Activated CD4-positive, alpha-beta T cell treated with anti-CD3 and anti-CD28 coated beads, Interleukin-2, amount 50 U/mL, for 24 hours (primary cell): ENCODE measurements around the gene RAPGEF5.

ENCODE experiments used
- DNase-seq, 2 donors: peaks; one replicate each; pipeline ENCODE4 v3.0.0-alpha.2; 2020; ENCODE audit warnings: low read depth in 1 of 2, low spot score in 1 of 2

RAPGEF5 gene

DNA sequence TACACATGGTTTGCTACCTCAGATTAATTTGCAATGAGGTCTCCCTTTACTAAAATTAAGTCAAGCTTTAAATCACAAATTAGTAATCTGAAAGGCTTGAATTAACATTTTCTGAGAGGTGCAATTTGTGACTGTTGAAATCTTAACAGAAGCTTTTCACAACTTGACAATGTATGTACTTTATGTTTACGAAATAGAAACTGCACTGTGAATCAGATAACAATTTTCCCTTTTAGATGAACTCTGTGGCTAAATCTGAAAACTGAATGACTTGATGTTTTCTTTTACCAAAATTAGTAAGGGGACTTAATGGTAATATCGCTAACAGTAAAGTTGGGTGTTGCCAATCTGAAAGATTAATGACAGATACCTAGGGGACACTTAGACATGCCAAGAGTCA lies 197.6 kb downstream of the RAPGEF5 start:
- no peak for DNase-seq

DNA sequence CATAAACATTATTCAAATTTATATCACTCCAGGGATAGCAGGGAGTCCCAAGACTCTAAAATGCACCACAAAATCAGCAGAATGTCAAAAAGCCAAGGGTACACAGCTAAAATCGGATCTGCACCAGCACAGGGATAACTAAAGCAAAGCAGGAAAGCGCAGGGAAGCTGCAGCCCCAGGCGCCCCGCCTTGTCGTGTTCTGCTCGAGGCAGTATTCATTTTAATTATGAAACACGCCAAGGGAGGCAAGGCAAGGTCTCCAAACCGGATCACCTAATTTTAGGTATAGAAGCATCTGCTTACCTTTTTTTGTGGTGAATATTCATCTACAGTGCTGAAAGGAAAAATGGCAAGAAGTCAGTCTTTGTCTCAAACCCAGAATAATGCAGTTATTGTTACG lies 199.4 kb downstream of the RAPGEF5 start:
- no peak for DNase-seq

GRCh38 chr7:22156205-22156604 lies 200.7 kb downstream of the RAPGEF5 start:
- DNase-seq, result no peak

DNA sequence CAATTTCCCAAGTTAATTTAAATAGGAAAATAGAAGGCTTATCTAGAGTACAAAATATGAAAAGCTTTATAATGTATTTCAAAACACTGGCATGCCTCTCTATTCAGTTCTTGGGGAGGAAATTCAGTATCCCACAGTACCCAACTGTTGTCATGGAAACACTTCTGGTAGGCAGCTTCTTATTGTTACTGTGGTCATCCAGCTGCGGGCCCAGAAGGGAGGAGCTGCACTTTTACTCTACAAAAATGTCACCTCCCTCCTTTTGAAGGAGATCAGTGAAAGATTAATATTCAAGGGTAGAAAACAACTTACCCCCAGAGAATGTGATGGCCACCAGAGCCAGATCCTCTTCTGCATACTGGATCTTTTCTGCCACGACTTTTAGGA lies 202.8 kb downstream of the RAPGEF5 start:
- DNase-seq, result no peak

GRCh38 chr7:22153432-22154142 lies 203.4 kb downstream of the RAPGEF5 start:
- DNase-seq, result no peak

GRCh38 chr7:22152690-22153089 lies 204.3 kb downstream of the RAPGEF5 start:
- no peak for DNase-seq

- DNase-seq, result no peak
Measured at GRCh38 chr7:22151901-22152300, 205.1 kb downstream of the RAPGEF5 start.

- no peak for DNase-seq
Measured at GRCh38 chr7:22150221-22150620, 206.7 kb downstream of the RAPGEF5 start.

DNA sequence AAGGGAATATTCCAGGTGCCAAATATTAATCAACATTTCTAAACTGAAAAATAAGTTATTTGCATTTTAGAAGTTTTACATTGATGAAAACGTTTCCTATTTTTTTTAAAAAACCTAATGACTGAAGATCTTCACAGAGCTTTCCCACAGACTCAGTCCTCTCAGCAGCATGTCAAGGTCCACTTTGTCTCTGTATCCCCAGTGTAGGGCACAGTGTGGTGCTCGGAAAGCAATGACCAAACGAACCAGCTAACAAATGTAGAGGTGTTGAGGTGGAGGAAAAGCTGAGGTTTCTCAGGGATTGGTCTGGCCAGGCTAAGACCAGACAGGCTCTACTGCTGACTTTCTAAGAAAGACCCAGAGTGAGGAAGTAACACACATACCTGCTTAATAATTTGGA lies 209.1 kb downstream of the RAPGEF5 start:
- no peak for DNase-seq

GRCh38 chr7:22146961-22147512 lies 209.9 kb downstream of the RAPGEF5 start:
- DNase-seq, result no peak

- no peak for DNase-seq
Measured at GRCh38 chr7:22144950-22145349, 212.0 kb downstream of the RAPGEF5 start.

DNA sequence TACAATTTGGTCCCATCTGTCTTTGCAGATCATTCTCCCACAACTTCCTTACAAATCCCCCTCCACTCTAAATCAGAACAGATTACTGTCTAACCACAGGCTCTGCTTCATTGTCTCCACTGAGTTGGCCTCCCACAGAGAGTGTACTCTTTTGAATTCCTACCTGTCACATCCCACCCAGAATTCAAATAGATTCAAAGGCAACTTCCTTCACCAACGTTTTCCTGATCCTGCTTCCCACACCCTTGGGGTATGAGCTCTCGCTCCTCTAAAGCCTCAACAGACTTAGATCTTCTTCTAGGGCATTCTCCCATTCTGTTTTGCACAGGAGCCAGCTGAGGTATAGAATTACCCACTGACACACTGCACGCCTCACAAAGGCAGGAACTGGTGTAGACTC lies 213.5 kb downstream of the RAPGEF5 start:
- DNase-seq, result no peak

DNA sequence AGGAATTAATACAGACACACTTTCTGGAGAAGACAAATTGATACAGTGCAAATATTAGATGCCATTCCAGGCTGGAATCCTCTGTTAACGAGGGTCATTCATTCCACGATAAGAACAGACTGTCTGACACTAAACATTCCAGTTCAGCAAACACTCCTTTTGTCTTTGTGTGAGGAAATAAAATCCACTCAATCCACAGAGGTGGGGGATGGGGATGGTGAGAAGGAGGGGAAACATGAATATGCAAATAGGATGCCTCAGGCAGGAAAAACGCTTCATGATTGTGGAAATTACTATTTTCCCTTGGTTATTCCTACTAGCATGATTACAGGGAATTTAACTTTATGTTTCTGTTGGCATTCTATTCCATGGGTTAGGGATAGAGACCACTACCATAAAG lies 214.4 kb downstream of the RAPGEF5 start:
- no peak for DNase-seq

GRCh38 chr7:22141355-22141754 lies 215.6 kb downstream of the RAPGEF5 start:
- DNase-seq, result no peak

DNA sequence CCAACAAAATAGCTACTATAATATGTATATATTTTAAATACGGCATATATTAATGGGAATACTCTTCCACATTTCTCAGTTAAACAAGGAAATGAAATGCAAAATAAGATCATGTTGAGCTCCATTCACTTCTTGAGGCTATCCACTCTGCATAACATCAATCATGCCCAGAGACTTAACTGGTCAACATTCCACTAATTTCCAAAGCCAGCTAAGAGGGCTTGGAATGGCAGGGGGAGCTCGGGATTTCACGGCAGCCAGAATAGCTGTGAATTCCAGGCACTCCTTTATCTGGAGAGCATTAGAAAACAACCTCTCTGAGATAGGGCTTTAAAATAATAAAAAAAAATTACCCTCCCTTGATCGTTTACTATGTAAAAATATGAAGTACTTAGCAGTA lies 216.4 kb downstream of the RAPGEF5 start:
- no peak for DNase-seq

DNA sequence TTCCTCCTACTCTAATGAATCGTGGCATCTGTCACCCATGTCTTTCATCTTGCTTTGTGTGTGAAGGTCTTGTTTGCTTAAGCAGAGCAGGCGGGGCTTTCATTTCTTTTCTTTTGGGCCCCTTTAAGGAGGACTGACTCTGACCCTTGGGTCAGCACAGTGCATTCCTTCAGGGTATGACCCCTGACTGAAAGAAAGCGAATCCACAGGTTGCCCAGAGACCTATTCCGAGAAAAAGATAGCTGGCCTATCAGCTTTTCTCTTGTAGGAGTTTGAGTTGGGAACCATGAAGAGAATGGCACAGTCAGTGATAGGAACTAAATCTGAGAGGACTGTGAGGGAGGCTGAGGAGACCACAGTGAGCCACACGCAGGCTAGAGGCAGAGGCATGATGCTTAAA lies 218.1 kb downstream of the RAPGEF5 start:
- no peak for DNase-seq

- no peak for DNase-seq
Measured at GRCh38 chr7:22138106-22138505, 218.8 kb downstream of the RAPGEF5 start.

GRCh38 chr7:22137466-22137865 lies 219.5 kb downstream of the RAPGEF5 start:
- no peak for DNase-seq

GRCh38 chr7:22137026-22137425 lies 219.9 kb downstream of the RAPGEF5 start:
- no peak for DNase-seq

GRCh38 chr7:22129819-22130580 lies 227.0 kb downstream of the RAPGEF5 start:
- no peak for DNase-seq

DNA sequence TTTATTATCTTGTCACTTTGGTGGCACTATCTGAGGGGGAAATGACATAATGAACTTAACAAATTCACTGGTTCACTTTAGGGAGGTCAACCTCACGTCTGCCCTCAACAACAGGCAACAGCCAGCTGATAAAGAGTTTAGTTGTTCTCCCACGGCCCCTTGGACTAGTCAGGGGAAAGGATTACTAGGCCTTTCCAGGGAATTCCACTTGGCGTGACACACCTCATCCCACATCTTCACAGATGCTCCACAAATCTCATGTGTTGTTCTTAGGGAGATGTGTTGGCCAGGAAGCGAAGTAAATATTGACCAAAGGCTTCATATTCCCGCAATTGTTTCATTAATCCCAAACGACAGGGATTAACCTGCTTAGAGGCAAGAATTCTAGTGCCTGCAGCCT lies 227.8 kb downstream of the RAPGEF5 start:
- DNase-seq, result no peak

DNA sequence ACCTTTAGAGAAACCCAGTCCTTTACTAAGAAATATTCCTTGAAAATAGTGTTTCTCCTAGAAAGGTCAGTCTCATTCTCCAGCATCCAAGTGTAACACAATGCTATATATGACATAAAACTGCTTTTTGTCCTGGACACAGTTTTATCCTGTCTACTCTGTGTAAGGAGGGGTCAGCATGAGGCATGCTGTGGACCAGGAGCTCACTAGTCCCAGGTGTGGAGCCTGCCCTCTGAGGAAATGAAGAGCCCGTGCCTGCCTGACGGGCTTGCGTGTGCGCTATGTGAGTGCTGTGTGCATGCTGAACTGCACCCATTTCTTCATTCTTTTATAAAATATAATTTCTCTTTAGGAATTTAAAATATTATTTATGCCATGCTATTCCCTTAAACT lies 228.4 kb downstream of the RAPGEF5 start:
- no peak for DNase-seq
